Measurements from ENCODE around the gene LCLAT1.

Gene LCLAT1

GRCh38 chr2:30565851-30566358 is 118.9 kb downstream of the LCLAT1 start:
- POLR2A ChIA-PET (ENCODE audit: low non-redundant PET) = no interaction called here
- DNase-seq (ENCODE audit: low spot score) = no peak
- no peak overlapping the region for H3K27ac ChIP-seq
- TF ChIP-seq CTCF (conservative IDR thresholded peaks at IDR 0.05; ENCODE audit: low read depth) = no peak
- CTCF ChIA-PET = no interaction called here

GRCh38 chr2:30566631-30567030 is 119.6 kb downstream of the LCLAT1 start:
- no peak overlapping the region for H3K27ac ChIP-seq
- no peak for DNase-seq (ENCODE audit: low spot score)
- POLR2A ChIA-PET (ENCODE audit: low non-redundant PET) = no interaction called here
- no peak for TF ChIP-seq CTCF (conservative IDR thresholded peaks at IDR 0.05; ENCODE audit: low read depth)
- CTCF ChIA-PET = interaction anchor here (0.6 kb wide), 1 partner anchor 160 kb away, joined by 3 read pairs; no protein-coding TSS in a partner anchor

- ChIA-PET CTCF (interaction anchor here (0.6 kb wide), 1 partner anchor 161 kb away, joined by 3 read pairs; no protein-coding TSS in a partner anchor), POLR2A (ENCODE audit: low non-redundant PET) (no interaction called here)
- DNase-seq (ENCODE audit: low spot score) = no peak
- TF ChIP-seq CTCF (conservative IDR thresholded peaks at IDR 0.05; ENCODE audit: low read depth) = no peak
- H3K27ac ChIP-seq = no peak overlapping the region
Measured at GRCh38 chr2:30567317-30567716, 120.3 kb downstream of the LCLAT1 start.

GRCh38 chr2:30569946-30570345 is 122.9 kb downstream of the LCLAT1 start:
- POLR2A ChIA-PET (ENCODE audit: low non-redundant PET) = no interaction called here
- no peak for DNase-seq (ENCODE audit: low spot score)
- CTCF ChIA-PET = interaction anchor here (0.6 kb wide), 2 partner anchors 347 to 368 kb away, joined by 4 to 7 read pairs; no protein-coding TSS in a partner anchor

GRCh38 chr2:30577151-30577550 is 130.1 kb downstream of the LCLAT1 start:
- no peak for DNase-seq (ENCODE audit: low spot score)
- POLR2A ChIA-PET (ENCODE audit: low non-redundant PET) = no interaction called here
- CTCF ChIA-PET = no interaction called here
- TF ChIP-seq CTCF (conservative IDR thresholded peaks at IDR 0.05; ENCODE audit: low read depth) = no peak
- no peak overlapping the region for H3K27ac ChIP-seq

More at GRCh38 chr2:30569946-30570345, 122.9 kb downstream of the LCLAT1 start:
- H3K27ac ChIP-seq = no peak overlapping the region
- no peak for TF ChIP-seq CTCF (conservative IDR thresholded peaks at IDR 0.05; ENCODE audit: low read depth)

GRCh38 chr2:30580391-30580790 is 133.3 kb downstream of the LCLAT1 start:
- POLR2A ChIA-PET (ENCODE audit: low non-redundant PET) = no interaction called here
- CTCF ChIA-PET = no interaction called here
- no peak overlapping the region for H3K27ac ChIP-seq
- no peak for TF ChIP-seq CTCF (conservative IDR thresholded peaks at IDR 0.05; ENCODE audit: low read depth)
- DNase-seq (ENCODE audit: low spot score) = no peak
